Parathyroid adenoma (tissue), 2 donors: ENCODE data around the gene PDCD7.

Experiments
- H2AFZ ChIP-seq: fragments of 300-600 bp; sonication (generic); one replicate; pipeline ENCODE4 v1.7.0; 2017; ENCODE audit warnings: antibody characterized with exemption, mild to moderate bottlenecking
- H3K27ac ChIP-seq: fragments of 300-600 bp; sonication (generic); one replicate; pipeline ENCODE4 v1.7.0; 2017
- H3K27me3 ChIP-seq: fragments of 300-600 bp; sonication (generic); one replicate; pipeline ENCODE4 v1.7.0; 2017; ENCODE audit warnings: low read length; ENCODE audit not compliant: control insufficient read depth, insufficient read depth
- H3K36me3 ChIP-seq: fragments of 300-600 bp; sonication (generic); one replicate; pipeline ENCODE4 v1.7.0; 2017; ENCODE audit warnings: low read length; ENCODE audit not compliant: control insufficient read depth, insufficient read depth
- H3K4me1 ChIP-seq: fragments of 300-600 bp; sonication (generic); one replicate; pipeline ENCODE4 v1.7.0; 2017; ENCODE audit warnings: control low read depth
- H3K4me2 ChIP-seq: fragments of 300-600 bp; sonication (generic); one replicate; pipeline ENCODE4 v1.7.0; 2017; ENCODE audit warnings: low read length
- H3K4me3 ChIP-seq: fragments of 300-600 bp; sonication (generic); one replicate; pipeline ENCODE4 v1.7.0; 2017; ENCODE audit warnings: low read depth, low read length
- H3K79me2 ChIP-seq: fragments of 300-600 bp; sonication (generic); one replicate; pipeline ENCODE4 v1.7.0; 2017; ENCODE audit warnings: control low read depth
- H3K9ac ChIP-seq: fragments of 300-600 bp; sonication (generic); one replicate; pipeline ENCODE4 v1.7.0; 2017; ENCODE audit warnings: mild to moderate bottlenecking
- H3K9me3 ChIP-seq: fragments of 300-600 bp; sonication (generic); one replicate; pipeline ENCODE4 v1.7.0; 2017; ENCODE audit warnings: low read length; ENCODE audit not compliant: control insufficient read depth
- TF ChIP-seq, protein P1 (sequence below): fragments of 300-600 bp; sonication (generic); IDR thresholded peaks from one replicate; pipeline ENCODE4 v1.7.0; 2017; ENCODE audit warnings: antibody characterized with exemption, mild to moderate bottlenecking
- donor health status: primary hyperparathyroidism.

PDCD7 gene

GRCh38 chr15:65086680-65087111, 46.9 kb downstream of the PDCD7 start:
- Histone ChIP-seq H3K9ac (no peak overlapping the region), H3K9me3 (no peaks in the 10 kb centered on the region), H3K79me2 (no peaks in the 10 kb centered on the region), H3K4me3 (no peak overlapping the region), H3K27ac (no peak overlapping the region), H3K4me1 (peaks cover 5% of the 10 kb centered on the region), H3K4me2 (no peak overlapping the region), H2AFZ (no peak overlapping the region), H3K27me3 (no peaks in the 10 kb centered on the region), H3K36me3 (no peaks in the 10 kb centered on the region)
- TF ChIP-seq, protein P1, sequence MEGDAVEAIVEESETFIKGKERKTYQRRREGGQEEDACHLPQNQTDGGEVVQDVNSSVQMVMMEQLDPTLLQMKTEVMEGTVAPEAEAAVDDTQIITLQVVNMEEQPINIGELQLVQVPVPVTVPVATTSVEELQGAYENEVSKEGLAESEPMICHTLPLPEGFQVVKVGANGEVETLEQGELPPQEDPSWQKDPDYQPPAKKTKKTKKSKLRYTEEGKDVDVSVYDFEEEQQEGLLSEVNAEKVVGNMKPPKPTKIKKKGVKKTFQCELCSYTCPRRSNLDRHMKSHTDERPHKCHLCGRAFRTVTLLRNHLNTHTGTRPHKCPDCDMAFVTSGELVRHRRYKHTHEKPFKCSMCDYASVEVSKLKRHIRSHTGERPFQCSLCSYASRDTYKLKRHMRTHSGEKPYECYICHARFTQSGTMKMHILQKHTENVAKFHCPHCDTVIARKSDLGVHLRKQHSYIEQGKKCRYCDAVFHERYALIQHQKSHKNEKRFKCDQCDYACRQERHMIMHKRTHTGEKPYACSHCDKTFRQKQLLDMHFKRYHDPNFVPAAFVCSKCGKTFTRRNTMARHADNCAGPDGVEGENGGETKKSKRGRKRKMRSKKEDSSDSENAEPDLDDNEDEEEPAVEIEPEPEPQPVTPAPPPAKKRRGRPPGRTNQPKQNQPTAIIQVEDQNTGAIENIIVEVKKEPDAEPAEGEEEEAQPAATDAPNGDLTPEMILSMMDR, result no peak

- Histone ChIP-seq H3K9me3 (no peaks in the 10 kb centered on the region), H3K27me3 (no peaks in the 10 kb centered on the region), H3K9ac (no peak overlapping the region), H3K27ac (no peak overlapping the region), H3K36me3 (no peaks in the 10 kb centered on the region), H3K4me2 (no peak overlapping the region), H3K79me2 (no peaks in the 10 kb centered on the region), H3K4me3 (no peak overlapping the region), H3K4me1 (peaks cover 5% of the 10 kb centered on the region), H2AFZ (no peak overlapping the region)
- TF ChIP-seq, protein P1, result peak; percentile 29
These were observed 47.5 kb downstream of the PDCD7 start for GRCh38 chr15:65085990-65086679.

- H3K27me3 ChIP-seq, result no peaks in the 10 kb centered on the region
- no peaks in the 10 kb centered on the region for H3K36me3 ChIP-seq
- H3K4me1 ChIP-seq, result peaks cover 5% of the 10 kb centered on the region
- TF ChIP-seq, protein P1, result no peak
- H2AFZ ChIP-seq, result no peak overlapping the region
- no peak overlapping the region for H3K27ac ChIP-seq
- H3K4me2 ChIP-seq, result no peak overlapping the region
- H3K9me3 ChIP-seq, result no peaks in the 10 kb centered on the region
- no peaks in the 10 kb centered on the region for H3K79me2 ChIP-seq
- no peak overlapping the region for H3K9ac ChIP-seq
- H3K4me3 ChIP-seq, result no peak overlapping the region
These were observed 48.3 kb downstream of the PDCD7 start for GRCh38 chr15:65085207-65085753.

- H3K79me2 ChIP-seq, result no peaks in the 10 kb centered on the region
- H2AFZ ChIP-seq, result no peak overlapping the region
- no peaks in the 10 kb centered on the region for H3K9me3 ChIP-seq
- peaks cover 5% of the 10 kb centered on the region for H3K4me1 ChIP-seq
- no peaks in the 10 kb centered on the region for H3K36me3 ChIP-seq
- TF ChIP-seq, protein P1, result no peak
- H3K9ac ChIP-seq, result no peak overlapping the region
- no peaks in the 10 kb centered on the region for H3K27me3 ChIP-seq
- H3K4me3 ChIP-seq, result no peak overlapping the region
- no peak overlapping the region for H3K4me2 ChIP-seq
- H3K27ac ChIP-seq, result no peak overlapping the region
These were observed 49.0 kb downstream of the PDCD7 start for GRCh38 chr15:65084500-65085206.
